K562 (cell line): ENCODE data around the gene SLC36A3. TPM values are rescaled to one million over a fixed set of nuclear protein-coding genes. Genes with fewer than 3 reads are reported as not detected.
A peak's percentile ranks its signal among the peaks of the same experiment; 100 is the strongest.

ENCODE experiments used
- ATAC-seq: fragments of 200-7000 bp; cut with Tn5 transposase; 3 replicates; pipeline ENCODE4 v1.9.1; 2020; ENCODE audit warnings: moderate library complexity
- BruUV-seq: library from RNA; stranded (reverse); fragments of 400-500 nt; replicated peaks from 2 replicates; lab custom pipeline; 2021; lab: Mats Ljungman, UMichigan
- CTCF ChIA-PET: fragments of 300-600 bp; formaldehyde crosslinking; extraction: SDS; loops from one replicate; lab custom pipeline; 2021; ENCODE audit warnings: low intra/inter-chr PET ratio; lab: Yijun Ruan, JAX
- POLR2A ChIA-PET: fragments of 300-600, 350-650 bp; sonication (Branson Sonifier 250); formaldehyde crosslinking; extraction: SDS; loops from one replicate; lab custom pipeline; 2021; ENCODE audit warnings: antibody characterized with exemption, inconsistent platforms; lab: Yijun Ruan, JAX
- DNase-seq, 4 experiments: peaks; one replicate each; pipeline versions ENCODE4 v3.0.0 to v3.0.0-alpha.2; 2011 to 2018; ENCODE audit warnings: low spot score in 3 of 4, mixed read lengths in 3 of 4; ENCODE audit errors: extremely low read depth in 1 of 4
- FAIRE-seq: peaks from 2 replicates; lab custom pipeline; 2011; peaks lifted over from hg19 to GRCh38; lab: Jason Lieb, UNC
- H2AFZ ChIP-seq: 2 replicates; pipeline ENCODE4 v1.6.0; 2011; ENCODE audit warnings: low read depth, low read length, control low read depth, inconsistent platforms
- H3K27ac ChIP-seq: fragments of 200-600 bp; 3 replicates; pipeline ENCODE4 v1.8.0; 2011; ENCODE audit warnings: low read depth, mild to moderate bottlenecking, control low read depth, inconsistent platforms, low read length, moderate library complexity, mixed read lengths; ENCODE audit errors: extremely low read depth
- H3K27me3 ChIP-seq, 2 experiments: fragments of 300-600 bp in 1 of 2; 2 replicates in 1 of 2; 3 replicates in 1 of 2; pipeline versions ENCODE4 v1.6.0 to v1.8.0; 2011; ENCODE audit warnings: inconsistent platforms in 2 of 2, low read length in 2 of 2, mild to moderate bottlenecking in 1 of 2, mixed read lengths in 1 of 2, moderate library complexity in 1 of 2; ENCODE audit not compliant: control insufficient read depth in 2 of 2, insufficient read depth in 2 of 2
- H3K36me3 ChIP-seq: fragments of 300-600 bp; 3 replicates; pipeline ENCODE4 v1.8.0; 2011; ENCODE audit warnings: mild to moderate bottlenecking, low read length, inconsistent platforms; ENCODE audit not compliant: control insufficient read depth, insufficient read depth
- H3K4me1 ChIP-seq, 2 experiments: fragments of 200-600 bp in 1 of 2; replicated peaks in 1 of 2; 2 replicates in 1 of 2; 3 replicates in 1 of 2; pipeline versions ENCODE4 v1.5.1 to v1.8.0; 2011; ENCODE audit warnings: inconsistent platforms in 2 of 2, low read length in 2 of 2, mild to moderate bottlenecking in 1 of 2, mixed read lengths in 1 of 2, moderate library complexity in 1 of 2; ENCODE audit not compliant: control insufficient read depth in 2 of 2, insufficient read depth in 2 of 2
- H3K4me2 ChIP-seq: 2 replicates; pipeline ENCODE4 v1.6.1; 2011; ENCODE audit warnings: low read length, control low read depth, inconsistent platforms, mixed read lengths; ENCODE audit not compliant: insufficient read depth
- H3K4me3 ChIP-seq: fragments of 200-600 bp; sonication (generic), shearing (Covaris generic); 2 replicates; pipeline ENCODE4 v1.5.1; 2016; ENCODE audit warnings: control low read depth, inconsistent platforms
- H3K79me2 ChIP-seq: fragments of 200-600 bp; 3 replicates; pipeline ENCODE4 v1.8.0; 2011; ENCODE audit warnings: low read length, inconsistent platforms; ENCODE audit not compliant: control insufficient read depth, insufficient read depth
- H3K9ac ChIP-seq, 2 experiments: 2 replicates each; pipeline versions ENCODE4 v1.6.0 to v1.6.1; 2011; ENCODE audit warnings: low read depth in 2 of 2, low read length in 2 of 2, control low read depth in 1 of 2, inconsistent platforms in 1 of 2, mild to moderate bottlenecking in 1 of 2, mixed read lengths in 1 of 2; ENCODE audit not compliant: insufficient read depth in 1 of 2
- H3K9me1 ChIP-seq: one replicate; pipeline ENCODE4 v1.6.0; 2011; ENCODE audit warnings: inconsistent platforms, mild to moderate bottlenecking, low read length, moderate library complexity; ENCODE audit not compliant: control insufficient read depth, insufficient read depth
- H3K9me3 ChIP-seq: replicated peaks from 2 replicates; pipeline ENCODE4 v1.5.1; 2011; ENCODE audit warnings: low read depth, low read length, inconsistent platforms; ENCODE audit not compliant: control insufficient read depth, insufficient read depth
- H4K20me1 ChIP-seq: replicated peaks from 2 replicates; pipeline ENCODE4 v1.6.1; 2011; ENCODE audit warnings: low read length, inconsistent platforms, mixed read lengths; ENCODE audit not compliant: control insufficient read depth, insufficient read depth
- DACH1 ChIP-seq: fragments of 450-650 bp; IDR thresholded peaks from 2 replicates; pipeline ENCODE4 v1.6.1; 2018; ENCODE audit not compliant: partially characterized antibody
- HCFC1 ChIP-seq: IDR thresholded peaks from 2 replicates; pipeline ENCODE4 v1.6.1; 2012; ENCODE audit warnings: low read depth, low read length, improper control_type of control experiment
- NFIC ChIP-seq: fragments of 450-650 bp; IDR thresholded peaks from 2 replicates; pipeline ENCODE4 v1.6.1; 2017; ENCODE audit warnings: mild to moderate bottlenecking, inconsistent platforms
- NFIX ChIP-seq: fragments of 250-450 bp; sonication (Bioruptor Pico); IDR thresholded peaks from 2 replicates; pipeline ENCODE4 v1.4.0; 2020; ENCODE audit warnings: low read depth, mild to moderate bottlenecking, moderate library complexity
- RB1 ChIP-seq: fragments of 450-650 bp; IDR thresholded peaks from 2 replicates; pipeline ENCODE4 v1.6.1; 2017; ENCODE audit warnings: low read depth, mild to moderate bottlenecking
- ZC3H8 ChIP-seq: fragments of 450-650 bp; IDR thresholded peaks from 2 replicates; pipeline ENCODE4 v1.6.1; 2017
- WGBS: fragments of 100-300 bp; shearing (Covaris generic); methylation state at CpG from one replicate; pipeline ENCODE4 v1.1.6; 2016; ENCODE audit warnings: low coverage, mixed read lengths; ENCODE audit not compliant: insufficient coverage; ENCODE audit errors: missing lambda C conversion rate; 5-methylcytosine and 5-hydroxymethylcytosine counted together
- in situ Hi-C: fragments of 300-500 bp; cut with MboI; formaldehyde crosslinking; loops from 4 replicates; pipeline ENCODE4 v1.15.0; 2018; ENCODE audit warnings: inconsistent platforms, mixed read lengths
- intact Hi-C: fragments of 100-400 bp; cut with micrococcal nuclease; formaldehyde crosslinking; loops from 2 replicates; pipeline ENCODE4 v1.14.2; 2022
- polyA plus RNA-seq, 8 experiments: library from polyadenylated mRNA; depleted of rRNA in 4 of 8; stranded (reverse) in 5 of 8; unstranded in 3 of 8; fragments of >200 nt; fragmentation: Nextera tagmentation in 2 of 8; fragmentation: Illumina TruSeq in 1 of 8; extraction: Ambion mirVana in 2 of 8; extraction: Trizol in 1 of 8; gene quantifications; 2 replicates each; pipeline versions ENCODE4 v1.2.1 to v1.2.3, GENCODE V29; 2011 to 2014; ENCODE audit warnings: inconsistent platforms in 1 of 8, missing spikeins in 1 of 8
- total RNA-seq, 7 experiments: library from RNA; depleted of rRNA in 6 of 7; stranded (reverse); fragments of >200 nt in 6 of 7; fragmentation: Illumina TruSeq in 2 of 7; extraction: Trizol in 2 of 7; gene quantifications; 2 replicates each; pipeline versions ENCODE4 v1.2.1 to v1.2.3, GENCODE V29; 2011 to 2021; ENCODE audit warnings: low replicate concordance in 1 of 7
- TF ChIP-seq, protein P1 (sequence below): fragments of 450-650 bp; formaldehyde crosslinking; IDR thresholded peaks from 2 replicates; pipeline ENCODE4 v1.4.0; 2020; ENCODE audit warnings: mild to moderate bottlenecking, moderate library complexity
- TF ChIP-seq, protein P2 (sequence below), 3 experiments: IDR thresholded peaks in 2 of 3; conservative IDR thresholded peaks in 1 of 3; 2 replicates each; pipeline ENCODE4 v1.5.1; 2011 to 2012; ENCODE audit warnings: low read length in 3 of 3, mild to moderate bottlenecking in 3 of 3, control low read depth in 2 of 3, improper control_type of control experiment in 1 of 3, inconsistent platforms in 1 of 3, low read depth in 1 of 3, mixed read lengths in 1 of 3, moderate library complexity in 1 of 3; ENCODE audit not compliant: insufficient read depth in 2 of 3

SLC36A3 gene
- total and polyA plus RNA-seq, 9 of the 15 experiments (the other 6 are each of a cell fraction or from before 2014, with no cell fraction given): not detected

DNA sequence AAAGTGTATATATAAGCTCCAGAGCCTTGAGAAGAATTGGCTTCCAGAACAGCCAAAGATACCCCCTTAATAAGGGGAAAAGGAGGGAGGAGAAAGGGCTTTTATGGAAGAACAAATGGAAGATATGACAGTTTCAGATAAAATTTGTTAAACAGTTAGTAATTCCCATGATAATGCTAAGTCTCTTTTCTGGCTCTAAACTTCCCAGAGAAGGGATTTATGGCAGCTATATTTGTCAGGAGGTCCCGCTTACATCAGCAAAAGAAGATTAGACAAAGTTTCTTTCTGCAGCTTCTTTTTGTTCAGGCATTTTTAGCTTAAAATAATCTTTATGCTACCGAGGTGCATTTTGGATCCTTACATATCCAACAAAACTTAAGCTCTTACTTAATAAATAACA, 14.3 kb upstream of the SLC36A3 start:
- POLR2A ChIA-PET: interaction anchor here (0.7 kb wide), 1 partner anchor 61 kb away, joined by 3 read pairs; no protein-coding TSS in a partner anchor
- no peaks in the 10 kb centered on the region for H4K20me1 ChIP-seq
- intact Hi-C loops (loop anchor here (2.0 to 5.0 kb wide), 4 partner anchors 33 to 266 kb away; no protein-coding TSS in a partner anchor), in situ Hi-C loops (no loop called here)
- no peak overlapping the region for H2AFZ ChIP-seq
- FAIRE-seq: no peak
- no peaks in the 10 kb centered on the region for H3K79me2 ChIP-seq
- WGBS: 0% methylated on average over 2 of the region's 2 CpGs
- CTCF ChIA-PET: no interaction called here
- H3K27ac ChIP-seq: no peak overlapping the region
- TF ChIP-seq DACH1 (no peak), NFIX (no peak), ZC3H8 (no peak)
- H3K4me1 ChIP-seq: peaks cover 0 to 3% of the 10 kb centered on the region in 2 experiments; a peak in 1 of 5 replicates
- ATAC-seq: no peak
- no TSS peak for BruUV-seq
- H3K4me2 ChIP-seq: no peak overlapping the region
- no peaks in the 10 kb centered on the region for H3K9me3 ChIP-seq
- H3K36me3 ChIP-seq: no peaks in the 10 kb centered on the region
- H3K27me3 ChIP-seq: peaks cover 0 to 16% of the 10 kb centered on the region in 2 experiments; a peak in 1 of 5 replicates
- no peak overlapping the region for H3K4me3 ChIP-seq
- no peaks in the 10 kb centered on the region for H3K9me1 ChIP-seq
- H3K9ac ChIP-seq: no peak overlapping the region
- DNase-seq: no peak

DNA sequence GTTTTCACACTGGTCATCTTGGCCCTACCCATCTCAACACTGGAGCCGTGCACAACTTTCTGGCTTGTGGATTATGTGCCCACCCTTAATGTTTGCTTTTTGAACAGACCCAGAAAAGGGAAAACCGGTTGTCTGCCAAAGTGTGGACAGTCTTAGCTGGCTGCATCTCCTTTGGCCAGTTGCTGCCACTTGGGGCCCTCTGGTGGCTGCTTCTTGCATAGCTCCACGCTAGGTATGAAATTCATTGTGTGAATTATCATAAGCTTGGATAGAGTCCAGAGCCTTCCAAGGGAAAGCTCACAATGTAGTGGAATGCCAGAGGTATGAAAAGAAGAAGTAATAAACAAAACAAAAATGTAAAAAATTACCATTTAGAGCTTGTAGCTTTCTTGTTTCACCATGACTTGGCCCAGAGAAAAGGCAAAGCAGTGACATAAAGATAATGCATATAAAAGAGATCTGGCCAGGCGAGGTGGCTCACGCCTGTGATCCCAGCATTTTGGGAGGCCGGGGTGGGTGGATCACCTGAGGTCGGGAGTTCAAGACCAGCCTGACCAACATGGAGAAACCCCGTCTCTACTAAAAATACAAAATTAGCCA, 12.5 kb upstream of the SLC36A3 start:
- no peaks in the 10 kb centered on the region for H4K20me1 ChIP-seq
- intact Hi-C loops: loop anchor here (1.0 to 5.0 kb wide), 5 partner anchors 31 to 264 kb away; no protein-coding TSS in a partner anchor
- in situ Hi-C loops: no loop called here
- H3K4me3 ChIP-seq: no peak overlapping the region
- BruUV-seq: no TSS peak
- no peaks in the 10 kb centered on the region for H3K36me3 ChIP-seq
- no peak overlapping the region for H3K27ac ChIP-seq
- H3K27me3 ChIP-seq: peaks cover 0 to 9% of the 10 kb centered on the region in 2 experiments; a peak in 1 of 5 replicates
- FAIRE-seq (peak; percentile 89), DNase-seq (peak; percentile 67 to 71 (median 68)), ATAC-seq (peak; percentile 98)
- 2% methylated on average over 8 of the region's 8 CpGs for WGBS
- H2AFZ ChIP-seq: no peak overlapping the region
- no peaks in the 10 kb centered on the region for H3K4me1 ChIP-seq
- H3K9me1 ChIP-seq: no peaks in the 10 kb centered on the region
- no peak overlapping the region for H3K9ac ChIP-seq
- CTCF ChIA-PET: interaction anchor here (0.6 to 0.7 kb wide), 3 partner anchors 82 to 264 kb away, joined by 3 to 5 read pairs (median 4); no protein-coding TSS in a partner anchor
- H3K79me2 ChIP-seq: no peaks in the 10 kb centered on the region
- H3K9me3 ChIP-seq: no peaks in the 10 kb centered on the region
- no peak overlapping the region for H3K4me2 ChIP-seq
- POLR2A ChIA-PET: interaction anchor here (0.5 to 0.6 kb wide), 2 partner anchors 69 to 216 kb away, joined by 3 read pairs; no protein-coding TSS in a partner anchor
- TF ChIP-seq HCFC1: no peak
- 0 out of 2 replicates have a peak, but pooled peaks have one; percentile 49 for TF ChIP-seq RB1
- TF ChIP-seq, protein P1, sequence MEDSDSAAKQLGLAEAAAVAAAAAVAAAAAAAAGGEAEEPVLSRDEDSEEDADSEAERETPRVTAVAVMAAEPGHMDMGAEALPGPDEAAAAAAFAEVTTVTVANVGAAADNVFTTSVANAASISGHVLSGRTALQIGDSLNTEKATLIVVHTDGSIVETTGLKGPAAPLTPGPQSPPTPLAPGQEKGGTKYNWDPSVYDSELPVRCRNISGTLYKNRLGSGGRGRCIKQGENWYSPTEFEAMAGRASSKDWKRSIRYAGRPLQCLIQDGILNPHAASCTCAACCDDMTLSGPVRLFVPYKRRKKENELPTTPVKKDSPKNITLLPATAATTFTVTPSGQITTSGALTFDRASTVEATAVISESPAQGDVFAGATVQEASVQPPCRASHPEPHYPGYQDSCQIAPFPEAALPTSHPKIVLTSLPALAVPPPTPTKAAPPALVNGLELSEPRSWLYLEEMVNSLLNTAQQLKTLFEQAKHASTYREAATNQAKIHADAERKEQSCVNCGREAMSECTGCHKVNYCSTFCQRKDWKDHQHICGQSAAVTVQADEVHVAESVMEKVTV: peak; percentile 63
- TF ChIP-seq, protein P2, sequence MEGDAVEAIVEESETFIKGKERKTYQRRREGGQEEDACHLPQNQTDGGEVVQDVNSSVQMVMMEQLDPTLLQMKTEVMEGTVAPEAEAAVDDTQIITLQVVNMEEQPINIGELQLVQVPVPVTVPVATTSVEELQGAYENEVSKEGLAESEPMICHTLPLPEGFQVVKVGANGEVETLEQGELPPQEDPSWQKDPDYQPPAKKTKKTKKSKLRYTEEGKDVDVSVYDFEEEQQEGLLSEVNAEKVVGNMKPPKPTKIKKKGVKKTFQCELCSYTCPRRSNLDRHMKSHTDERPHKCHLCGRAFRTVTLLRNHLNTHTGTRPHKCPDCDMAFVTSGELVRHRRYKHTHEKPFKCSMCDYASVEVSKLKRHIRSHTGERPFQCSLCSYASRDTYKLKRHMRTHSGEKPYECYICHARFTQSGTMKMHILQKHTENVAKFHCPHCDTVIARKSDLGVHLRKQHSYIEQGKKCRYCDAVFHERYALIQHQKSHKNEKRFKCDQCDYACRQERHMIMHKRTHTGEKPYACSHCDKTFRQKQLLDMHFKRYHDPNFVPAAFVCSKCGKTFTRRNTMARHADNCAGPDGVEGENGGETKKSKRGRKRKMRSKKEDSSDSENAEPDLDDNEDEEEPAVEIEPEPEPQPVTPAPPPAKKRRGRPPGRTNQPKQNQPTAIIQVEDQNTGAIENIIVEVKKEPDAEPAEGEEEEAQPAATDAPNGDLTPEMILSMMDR (IDR thresholded peaks at IDR 0.05 in 2 of 3, conservative IDR thresholded peaks at IDR 0.05 in 1 of 3; ENCODE audit: insufficient read depth in 2 of 3, low read depth in 1 of 3, low read length in 3 of 3): peak; percentile 82 to 90 (median 89)
- TF ChIP-seq NFIC: peak; percentile 47
